IPS-15b (cell line): Measurements from ENCODE around the gene SERPINB10.

Source experiments
- H3K27me3 ChIP-seq: one replicate; pipeline ENCODE4 v1.6.1; 2013; ENCODE audit warnings: low read length; ENCODE audit not compliant: control insufficient read depth, insufficient read depth
- H3K36me3 ChIP-seq: one replicate; pipeline ENCODE4 v1.6.1; 2013; ENCODE audit warnings: low read length; ENCODE audit not compliant: control insufficient read depth, insufficient read depth
- H3K4me1 ChIP-seq: one replicate; pipeline ENCODE4 v1.6.1; 2013; ENCODE audit warnings: mild to moderate bottlenecking, low read length; ENCODE audit not compliant: control insufficient read depth, insufficient read depth
- H3K4me3 ChIP-seq: one replicate; pipeline ENCODE4 v1.5.1; 2013; ENCODE audit warnings: low read depth, low read length
- H3K9ac ChIP-seq: one replicate; pipeline ENCODE4 v1.6.1; 2013; ENCODE audit warnings: low read depth, mild to moderate bottlenecking, low read length
- H3K9me3 ChIP-seq: one replicate; pipeline ENCODE4 v1.6.1; 2013; ENCODE audit warnings: mild to moderate bottlenecking, low read length; ENCODE audit not compliant: control insufficient read depth, insufficient read depth

The SERPINB10 gene

DNA sequence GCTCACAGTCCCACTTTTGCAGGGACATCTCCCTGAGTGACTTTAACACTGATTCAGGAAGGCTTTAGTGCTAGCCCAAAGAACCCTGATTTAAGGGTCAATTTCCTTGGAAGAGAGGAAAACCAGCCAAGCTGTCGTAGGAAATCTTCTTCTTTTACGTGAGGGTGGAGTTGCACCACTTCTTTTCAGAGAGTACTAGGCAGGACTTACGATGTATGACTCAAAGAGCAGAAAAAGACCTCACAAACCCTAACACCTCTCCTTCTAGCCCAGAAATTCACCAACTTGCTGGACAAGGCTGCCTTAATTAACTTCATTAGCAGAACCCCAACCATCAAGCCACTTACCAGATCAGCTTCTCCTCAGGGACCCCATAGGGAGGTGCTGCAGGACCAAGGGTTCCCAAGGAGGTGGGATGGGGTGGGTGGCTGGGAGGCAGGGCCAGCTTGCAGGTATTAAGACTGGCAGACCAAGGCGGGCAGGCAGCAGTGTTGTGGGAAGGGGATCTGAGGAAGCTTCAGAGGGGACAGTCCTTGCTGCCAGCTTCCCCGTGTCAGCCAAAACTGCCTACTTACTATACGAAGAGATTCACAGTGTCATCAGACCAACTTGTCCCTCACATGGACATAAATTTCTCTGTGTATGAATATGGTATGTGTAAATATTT is 13.5 kb upstream of the SERPINB10 start:
- no peaks in the 10 kb centered on the region for H3K27me3 ChIP-seq
- H3K4me3 ChIP-seq: no peak overlapping the region
- H3K9ac ChIP-seq: no peak overlapping the region
- H3K36me3 ChIP-seq: no peaks in the 10 kb centered on the region
- H3K9me3 ChIP-seq: no peaks in the 10 kb centered on the region
- no peaks in the 10 kb centered on the region for H3K4me1 ChIP-seq

DNA sequence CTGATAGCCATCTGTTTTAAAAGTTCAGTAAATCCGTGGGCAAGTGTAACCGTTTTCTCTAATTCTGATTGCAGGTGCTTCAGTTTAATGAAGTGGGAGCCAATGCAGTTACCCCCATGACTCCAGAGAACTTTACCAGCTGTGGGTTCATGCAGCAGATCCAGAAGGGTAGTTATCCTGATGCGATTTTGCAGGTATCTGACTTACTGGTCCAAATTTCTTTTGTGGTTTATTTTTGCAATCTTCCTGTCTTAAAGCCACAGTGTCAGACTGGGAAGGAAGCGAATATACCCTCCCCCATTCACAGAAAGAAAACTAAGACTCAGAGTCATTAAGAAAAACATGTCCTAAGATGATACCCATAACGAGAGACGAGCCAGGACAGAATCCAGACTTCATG is 12.6 kb upstream of the SERPINB10 start:
- Histone ChIP-seq H3K9me3 (no peaks in the 10 kb centered on the region), H3K4me1 (no peaks in the 10 kb centered on the region), H3K9ac (no peak overlapping the region), H3K27me3 (no peaks in the 10 kb centered on the region), H3K4me3 (no peak overlapping the region), H3K36me3 (no peaks in the 10 kb centered on the region)

DNA sequence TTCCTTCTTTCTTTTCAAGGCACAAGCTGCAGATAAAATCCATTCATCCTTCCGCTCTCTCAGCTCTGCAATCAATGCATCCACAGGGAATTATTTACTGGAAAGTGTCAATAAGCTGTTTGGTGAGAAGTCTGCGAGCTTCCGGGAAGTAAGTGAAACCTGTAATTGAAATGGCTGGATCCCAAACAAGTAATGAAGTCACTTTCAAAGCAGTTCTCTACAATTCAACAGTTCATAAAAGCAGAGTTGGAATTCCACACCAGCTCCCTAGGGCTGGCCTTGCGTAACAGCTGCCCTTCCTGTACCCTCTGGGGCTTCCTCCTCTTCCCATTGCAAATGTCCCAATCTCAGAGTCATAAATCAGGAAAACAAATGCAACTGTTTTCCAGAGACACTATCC is 10.7 kb upstream of the SERPINB10 start:
- no peaks in the 10 kb centered on the region for H3K36me3 ChIP-seq
- H3K4me3 ChIP-seq: no peak overlapping the region
- no peaks in the 10 kb centered on the region for H3K4me1 ChIP-seq
- no peaks in the 10 kb centered on the region for H3K9me3 ChIP-seq
- no peak overlapping the region for H3K9ac ChIP-seq
- H3K27me3 ChIP-seq: no peaks in the 10 kb centered on the region

DNA sequence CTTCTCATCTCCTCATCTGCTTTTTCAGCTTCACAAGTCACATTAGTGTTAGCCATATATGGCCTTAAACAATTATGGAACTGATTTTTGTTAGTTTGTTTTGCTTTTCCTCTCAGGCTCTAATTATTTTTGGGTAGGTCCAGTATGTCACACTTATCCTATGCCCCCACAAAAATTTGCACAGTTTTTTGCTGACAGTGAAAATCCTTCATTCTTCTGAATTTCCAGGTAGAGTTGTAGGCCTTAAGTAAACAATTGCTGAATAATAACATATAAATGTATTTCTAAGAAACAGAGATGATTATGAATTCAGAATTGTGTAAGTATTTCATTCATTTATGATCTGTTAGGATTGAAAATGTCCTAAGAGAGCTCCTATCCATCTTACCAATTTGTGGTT is 8.6 kb upstream of the SERPINB10 start:
- H3K4me1 ChIP-seq: no peaks in the 10 kb centered on the region
- H3K36me3 ChIP-seq: no peaks in the 10 kb centered on the region
- H3K4me3 ChIP-seq: no peak overlapping the region
- no peaks in the 10 kb centered on the region for H3K27me3 ChIP-seq
- H3K9me3 ChIP-seq: no peaks in the 10 kb centered on the region
- no peak overlapping the region for H3K9ac ChIP-seq

DNA sequence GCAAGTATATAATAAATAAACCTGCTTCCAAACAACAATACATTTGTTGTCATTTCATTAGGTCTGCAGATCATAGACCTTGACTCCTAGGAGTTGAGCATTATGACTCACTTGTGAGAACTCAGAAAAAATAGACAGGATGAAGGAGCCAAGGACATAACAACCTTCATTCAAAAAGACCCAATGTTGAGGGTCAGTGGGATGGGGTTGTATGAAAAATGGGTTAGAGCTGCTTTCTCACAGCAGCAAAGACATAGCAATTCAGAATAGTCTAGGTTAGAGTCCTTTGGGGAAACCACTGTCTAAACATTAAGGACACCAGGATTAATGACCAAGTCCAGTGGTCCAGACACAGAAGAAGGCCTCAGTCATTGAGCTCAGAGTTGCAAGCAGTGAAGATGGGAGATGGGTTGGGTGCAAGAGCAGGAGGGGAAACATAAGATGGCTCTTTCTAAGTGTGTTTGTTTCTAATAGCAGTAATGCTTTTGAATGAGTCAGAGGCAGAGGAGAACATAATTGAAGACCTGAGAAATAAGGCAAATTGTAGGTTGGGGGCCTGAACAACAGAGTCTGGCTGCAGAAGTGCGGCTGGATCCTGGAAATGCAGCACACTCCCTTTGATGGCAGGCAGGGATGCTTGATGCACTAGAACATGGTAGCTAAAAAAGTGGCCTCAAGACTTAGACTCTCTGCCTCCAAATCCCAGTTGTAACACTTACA is 3.7 kb upstream of the SERPINB10 start:
- H3K9ac ChIP-seq: no peak overlapping the region
- H3K4me1 ChIP-seq: no peaks in the 10 kb centered on the region
- H3K9me3 ChIP-seq: no peaks in the 10 kb centered on the region
- no peak overlapping the region for H3K4me3 ChIP-seq
- no peaks in the 10 kb centered on the region for H3K27me3 ChIP-seq
- no peaks in the 10 kb centered on the region for H3K36me3 ChIP-seq

DNA sequence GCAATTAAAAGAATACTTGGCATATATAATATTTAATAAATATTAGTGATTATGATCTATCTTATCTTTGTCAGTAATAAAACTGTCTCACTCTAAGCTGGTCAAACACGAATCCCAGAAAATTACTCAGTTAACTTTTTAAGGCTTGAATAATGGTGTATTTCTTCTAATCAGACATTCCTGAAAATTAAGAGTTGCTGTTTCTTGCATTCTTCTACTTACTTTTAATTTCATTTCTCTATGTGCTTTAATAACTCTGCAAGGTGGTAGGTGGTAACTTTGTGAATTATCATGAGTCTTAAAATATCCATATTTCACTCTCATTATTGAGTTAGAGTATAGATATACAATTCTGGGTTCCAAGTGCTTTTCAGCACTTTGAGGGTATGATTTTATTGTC is 3.1 kb upstream of the SERPINB10 start:
- Histone ChIP-seq H3K4me3 (no peak overlapping the region), H3K9me3 (no peaks in the 10 kb centered on the region), H3K9ac (no peak overlapping the region), H3K27me3 (no peaks in the 10 kb centered on the region), H3K4me1 (no peaks in the 10 kb centered on the region), H3K36me3 (no peaks in the 10 kb centered on the region)

DNA sequence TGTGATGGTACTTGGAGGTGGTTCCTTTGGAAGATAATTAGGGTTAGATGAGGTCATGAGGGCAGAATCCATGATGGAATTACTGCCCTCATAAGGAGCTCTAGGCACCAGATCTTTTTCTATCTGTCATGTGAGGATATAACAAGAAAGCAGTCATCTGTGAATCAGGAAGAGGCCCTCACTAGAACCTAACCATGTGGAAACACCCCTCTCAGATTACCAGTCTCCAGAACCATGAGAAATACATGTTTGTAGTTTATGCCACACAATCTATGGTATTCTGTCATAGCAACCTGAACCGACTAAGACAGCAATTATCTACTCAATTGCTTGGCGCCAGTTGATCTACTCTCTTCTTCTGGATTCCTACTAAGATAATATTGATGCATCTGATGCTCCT is 2.4 kb upstream of the SERPINB10 start:
- Histone ChIP-seq H3K36me3 (no peaks in the 10 kb centered on the region), H3K27me3 (no peaks in the 10 kb centered on the region), H3K9ac (no peak overlapping the region), H3K4me1 (no peaks in the 10 kb centered on the region), H3K9me3 (no peaks in the 10 kb centered on the region), H3K4me3 (no peak overlapping the region)

DNA sequence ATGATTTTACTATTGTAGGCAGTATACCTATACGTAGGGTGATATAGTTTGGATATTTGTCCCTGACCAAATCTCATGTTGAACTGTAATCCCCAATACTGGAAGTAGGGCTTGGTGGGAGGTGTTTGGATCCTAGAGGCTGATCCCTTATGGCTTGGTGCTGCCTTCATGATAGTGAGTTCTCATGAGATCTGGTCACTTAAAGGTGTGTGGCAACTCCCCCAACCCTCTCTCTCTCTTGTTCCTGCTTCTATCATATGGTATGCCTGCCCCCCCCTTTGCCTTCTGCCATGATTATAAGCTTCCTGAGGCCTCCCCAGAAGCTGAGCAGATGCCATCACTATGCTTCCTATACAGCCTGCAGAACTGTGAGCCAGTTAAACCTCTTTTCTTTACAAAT is 1.7 kb upstream of the SERPINB10 start:
- no peaks in the 10 kb centered on the region for H3K9me3 ChIP-seq
- H3K4me3 ChIP-seq: no peak overlapping the region
- H3K36me3 ChIP-seq: no peaks in the 10 kb centered on the region
- no peak overlapping the region for H3K9ac ChIP-seq
- H3K4me1 ChIP-seq: no peaks in the 10 kb centered on the region
- no peaks in the 10 kb centered on the region for H3K27me3 ChIP-seq

DNA sequence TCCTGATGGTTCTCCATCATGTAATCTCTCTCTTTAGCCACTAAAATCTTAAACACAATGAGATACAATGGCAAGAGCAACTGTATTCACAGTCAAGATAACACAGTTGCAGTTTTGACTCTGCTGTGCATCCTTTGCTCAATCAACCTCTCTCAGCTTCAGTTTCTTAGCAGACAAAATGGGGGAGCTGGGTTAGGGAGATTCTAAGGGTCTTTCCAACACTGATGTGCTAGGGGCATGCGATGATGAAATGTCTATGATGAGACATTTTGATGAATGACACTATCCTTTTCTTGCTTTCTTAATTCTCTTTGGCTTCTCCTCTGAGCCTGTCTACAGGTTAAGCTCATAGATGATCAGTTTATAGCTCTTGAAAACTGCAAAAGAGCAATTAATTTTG is 1.1 kb downstream of the SERPINB10 start:
- Histone ChIP-seq H3K4me1 (no peaks in the 10 kb centered on the region), H3K9ac (no peak overlapping the region), H3K9me3 (no peaks in the 10 kb centered on the region), H3K4me3 (no peak overlapping the region), H3K36me3 (no peaks in the 10 kb centered on the region), H3K27me3 (no peaks in the 10 kb centered on the region)

DNA sequence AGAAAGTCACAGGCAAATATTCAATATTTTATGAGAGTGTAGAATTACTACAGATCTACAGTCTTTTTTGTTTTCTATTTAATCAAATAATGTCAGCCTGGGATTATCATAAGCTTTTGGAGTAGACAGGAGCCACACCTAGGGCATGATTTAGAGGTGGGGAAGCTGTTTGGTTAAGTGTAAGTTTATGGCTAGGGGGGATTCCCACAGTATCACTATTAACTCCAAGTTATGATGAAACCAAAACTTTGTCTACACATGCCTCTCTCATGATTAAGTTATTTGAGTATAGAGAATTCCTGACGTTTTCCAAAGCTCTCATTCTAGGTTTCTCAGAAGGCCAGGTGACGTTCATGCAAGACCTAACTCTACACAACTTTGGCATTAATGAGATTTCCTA is 2.1 kb downstream of the SERPINB10 start:
- no peak overlapping the region for H3K4me3 ChIP-seq
- H3K9ac ChIP-seq: no peak overlapping the region
- H3K4me1 ChIP-seq: no peaks in the 10 kb centered on the region
- no peaks in the 10 kb centered on the region for H3K9me3 ChIP-seq
- H3K36me3 ChIP-seq: no peaks in the 10 kb centered on the region
- H3K27me3 ChIP-seq: no peaks in the 10 kb centered on the region

DNA sequence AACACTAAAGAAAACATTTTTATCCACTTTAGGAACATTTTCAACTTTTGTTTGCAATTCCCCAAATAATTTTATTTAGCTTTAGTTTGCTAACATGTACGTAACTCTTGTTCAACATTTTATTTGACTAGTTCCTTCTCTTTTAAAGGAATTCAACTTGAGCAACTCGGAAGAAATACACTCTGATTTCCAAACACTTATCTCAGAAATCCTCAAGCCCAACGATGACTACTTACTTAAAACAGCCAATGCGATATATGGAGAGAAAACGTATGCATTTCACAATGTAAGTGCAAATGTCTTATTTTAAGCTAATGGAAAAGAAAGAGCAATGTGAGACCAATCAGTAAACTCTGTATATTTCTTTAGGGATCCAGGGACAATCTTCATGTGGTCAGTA is 10.1 kb downstream of the SERPINB10 start:
- no peaks in the 10 kb centered on the region for H3K4me1 ChIP-seq
- H3K27me3 ChIP-seq: no peaks in the 10 kb centered on the region
- no peak overlapping the region for H3K4me3 ChIP-seq
- H3K36me3 ChIP-seq: no peaks in the 10 kb centered on the region
- no peaks in the 10 kb centered on the region for H3K9me3 ChIP-seq
- no peak overlapping the region for H3K9ac ChIP-seq

DNA sequence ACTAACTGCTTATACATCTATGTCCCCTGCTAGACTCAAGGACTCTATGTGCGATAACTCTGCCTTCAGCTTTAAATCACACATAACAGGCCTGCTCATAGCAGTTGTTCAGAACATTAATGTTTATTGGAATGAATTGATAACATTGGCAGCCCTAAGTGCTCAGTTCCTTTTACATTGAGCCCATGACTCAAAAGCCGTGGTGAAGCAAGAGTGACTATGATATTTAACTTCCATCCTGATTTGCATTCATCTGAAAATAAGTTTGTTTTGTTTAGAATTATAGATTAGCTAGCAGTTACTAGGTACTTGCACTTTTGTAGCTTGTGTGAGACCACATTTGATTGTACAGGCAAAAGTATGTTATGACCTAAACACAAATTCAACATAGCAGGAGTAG is 14.3 kb downstream of the SERPINB10 start:
- H3K36me3 ChIP-seq: no peaks in the 10 kb centered on the region

More for the DNA sequence above, 14.3 kb downstream of the SERPINB10 start:
- H3K4me1 ChIP-seq: no peaks in the 10 kb centered on the region
- H3K9me3 ChIP-seq: no peaks in the 10 kb centered on the region
- H3K27me3 ChIP-seq: no peaks in the 10 kb centered on the region
- no peak overlapping the region for H3K9ac ChIP-seq
- H3K4me3 ChIP-seq: no peak overlapping the region
